Liver (tissue), 9 donors: ENCODE data around the gene CORO7. TPM values are rescaled to one million over a fixed set of nuclear protein-coding genes. Genes with fewer than 3 reads are reported as not detected.

ENCODE experiments used
- DNase-seq: peaks from one replicate; pipeline ENCODE4 v3.0.0-alpha.2; 2017; ENCODE audit warnings: low spot score
- H3K27ac ChIP-seq, 2 donors: one replicate each; pipeline ENCODE4 v1.7.0; 2013; ENCODE audit warnings: inconsistent platforms in 2 of 2, low read length in 2 of 2, control low read depth in 1 of 2, low read depth in 1 of 2, mild to moderate bottlenecking in 1 of 2
- H3K27me3 ChIP-seq, 4 donors: one replicate each; pipeline versions ENCODE4 v1.6.1 to v1.7.0; 2013; ENCODE audit warnings: low read length in 3 of 4, inconsistent platforms in 1 of 4, mild to moderate bottlenecking in 1 of 4, moderate library complexity in 1 of 4; ENCODE audit not compliant: control insufficient read depth in 4 of 4, insufficient read depth in 4 of 4
- H3K36me3 ChIP-seq, 4 donors: one replicate each; pipeline versions ENCODE4 v1.6.1 to v1.7.0; 2013; ENCODE audit warnings: low read length in 3 of 4, mild to moderate bottlenecking in 3 of 4, low read depth in 1 of 4, moderate library complexity in 1 of 4; ENCODE audit not compliant: control insufficient read depth in 4 of 4, insufficient read depth in 3 of 4
- H3K4me1 ChIP-seq, 4 donors: one replicate each; pipeline versions ENCODE4 v1.6.1 to v1.7.0; 2013; ENCODE audit warnings: low read length in 3 of 4, mild to moderate bottlenecking in 3 of 4, moderate library complexity in 1 of 4; ENCODE audit not compliant: control insufficient read depth in 4 of 4, insufficient read depth in 4 of 4
- H3K4me3 ChIP-seq, 3 donors: one replicate each; pipeline versions ENCODE4 v1.6.1 to v1.7.0; 2013; ENCODE audit warnings: low read length in 3 of 3, control low read depth in 1 of 3, low read depth in 1 of 3, mild to moderate bottlenecking in 1 of 3
- H3K9ac ChIP-seq, 2 donors: one replicate each; pipeline ENCODE4 v1.7.0; 2013; ENCODE audit warnings: low read length in 2 of 2, mild to moderate bottlenecking in 2 of 2, moderate library complexity in 2 of 2, control low read depth in 1 of 2, low read depth in 1 of 2
- H3K9me3 ChIP-seq, 4 donors: one replicate each; pipeline versions ENCODE4 v1.6.1 to v1.7.0; 2013; ENCODE audit warnings: low read length in 3 of 4; ENCODE audit not compliant: control insufficient read depth in 4 of 4
- ATF3 ChIP-seq: IDR thresholded peaks from 2 replicates; pipeline ENCODE4 v1.6.1; 2016; ENCODE audit warnings: antibody characterized with exemption
- CTCF ChIP-seq: fragments of 150-350 bp; IDR thresholded peaks from 2 replicates; pipeline ENCODE4 v1.5.1; 2017; ENCODE audit warnings: improper control_type of control experiment, low read depth, low read length; ENCODE audit not compliant: missing input control
- EGR1 ChIP-seq, 2 donors: IDR thresholded peaks; 2 replicates each; pipeline ENCODE4 v1.6.1; 2016 to 2018; ENCODE audit warnings: antibody characterized with exemption in 2 of 2, low read depth in 2 of 2
- FOXA1 ChIP-seq: IDR thresholded peaks from 2 replicates; pipeline ENCODE4 v1.6.1; 2016; ENCODE audit warnings: antibody characterized with exemption
- FOXA2 ChIP-seq: IDR thresholded peaks from 2 replicates; pipeline ENCODE4 v1.6.1; 2016; ENCODE audit warnings: antibody characterized with exemption
- GABPA ChIP-seq, 2 donors: IDR thresholded peaks in 1 of 2; conservative IDR thresholded peaks in 1 of 2; 2 replicates each; pipeline ENCODE4 v1.6.1; 2016; ENCODE audit warnings: antibody characterized with exemption in 2 of 2, mild to moderate bottlenecking in 1 of 2, moderate library complexity in 1 of 2
- HNF4A ChIP-seq, 2 donors: conservative IDR thresholded peaks; 2 replicates each; pipeline ENCODE4 v1.6.1; 2016; ENCODE audit warnings: antibody characterized with exemption in 2 of 2, mild to moderate bottlenecking in 2 of 2
- HNF4G ChIP-seq: IDR thresholded peaks from 2 replicates; pipeline ENCODE4 v1.6.1; 2016; ENCODE audit warnings: antibody characterized with exemption
- JUND ChIP-seq, 2 donors: IDR thresholded peaks; 2 replicates each; pipeline ENCODE4 v1.6.1; 2016; ENCODE audit warnings: antibody characterized with exemption in 2 of 2
- MAX ChIP-seq: IDR thresholded peaks from 2 replicates; pipeline ENCODE4 v1.6.1; 2016; ENCODE audit warnings: antibody characterized with exemption
- NR2F2 ChIP-seq: IDR thresholded peaks from 2 replicates; pipeline ENCODE4 v1.6.1; 2016; ENCODE audit warnings: antibody characterized with exemption
- RAD21 ChIP-seq, 2 donors: IDR thresholded peaks; 2 replicates each; pipeline ENCODE4 v1.6.1; 2016; ENCODE audit warnings: antibody characterized with exemption in 2 of 2, mild to moderate bottlenecking in 2 of 2
- REST ChIP-seq: IDR thresholded peaks from 2 replicates; pipeline ENCODE4 v1.6.1; 2016; ENCODE audit warnings: antibody characterized with exemption, mild to moderate bottlenecking
- RXRA ChIP-seq, 2 donors: IDR thresholded peaks; 2 replicates each; pipeline ENCODE4 v1.6.1; 2017 to 2018; ENCODE audit warnings: antibody characterized with exemption in 2 of 2, mild to moderate bottlenecking in 1 of 2
- SP1 ChIP-seq: IDR thresholded peaks from 2 replicates; pipeline ENCODE4 v1.6.1; 2018; ENCODE audit warnings: antibody characterized with exemption, mild to moderate bottlenecking
- TAF1 ChIP-seq: conservative IDR thresholded peaks from 2 replicates; pipeline ENCODE4 v1.6.1; 2016; ENCODE audit warnings: antibody characterized with exemption, mild to moderate bottlenecking
- YY1 ChIP-seq: IDR thresholded peaks from 2 replicates; pipeline ENCODE4 v1.6.1; 2016; ENCODE audit warnings: antibody characterized with exemption, mild to moderate bottlenecking
- ZBTB33 ChIP-seq: IDR thresholded peaks from 2 replicates; pipeline ENCODE4 v1.6.1; 2016; ENCODE audit warnings: antibody characterized with exemption
- WGBS: extraction: QIAGEN DNeasy Blood & Tissue Kit; methylation state at CpG from one replicate; pipeline ENCODE4 v1.1.7; 2013; 5-methylcytosine and 5-hydroxymethylcytosine counted together
- polyA plus RNA-seq, 2 donors: library from polyadenylated mRNA; stranded (reverse) in 1 of 2; unstranded in 1 of 2; fragments of 200-250 nt in 1 of 2; fragments of >200 nt in 1 of 2; fragmentation: Nextera tagmentation in 1 of 2; extraction: Ambion mirVana in 1 of 2; gene quantifications; one replicate each; pipeline versions ENCODE4 v1.2.1 to v1.2.3, GENCODE V29; 2013 to 2015
- total RNA-seq, 2 donors: library from RNA; depleted of rRNA; stranded (reverse); fragments of >200 nt; gene quantifications; one replicate each; pipeline ENCODE4 v1.2.3, GENCODE V29; 2014
- donor health status: healthy.
- donor health status: healthy.
- donor health status: healthy.
- donor health status: healthy.
- donor health status: healthy.

The CORO7 gene
- total and polyA plus RNA-seq, 4 donors = 7.3 to 21.5 (median 13.0) TPM

GRCh38 chr16:4376893-4377572 lies 39.4 kb downstream of the CORO7 start:
- 48% methylated on average over 27 of the region's 27 CpGs for WGBS
- Histone ChIP-seq H3K4me3 (peak overlapping the region in 1 of 3 donors; percentile 0), H3K9me3 (no peaks in the 10 kb centered on the region), H3K36me3 (peaks cover 0 to 12% (median 4%) of the 10 kb centered on the region in 4 donors), H3K27me3 (no peaks in the 10 kb centered on the region), H3K27ac (peak overlapping the region; percentile 87 to 95), H3K9ac (no peak overlapping the region), H3K4me1 (peaks cover 22 to 80% (median 59%) of the 10 kb centered on the region in 4 donors)
- DNase-seq = no peak
- no peak for TF ChIP-seq GABPA (IDR thresholded peaks at IDR 0.05 in 1 of 2, conservative IDR thresholded peaks at IDR 0.05 in 1 of 2)

GRCh38 chr16:4376126-4376892 lies 40.1 kb downstream of the CORO7 start:
- peak overlapping the region in 1 of 3 donors; percentile 19 for H3K4me3 ChIP-seq
- TF ChIP-seq SP1 = peak; percentile 50
- TF ChIP-seq CTCF = no peak
- TF ChIP-seq FOXA1 = no peak
- TF ChIP-seq HNF4G = no peak
- peak; percentile 64 for TF ChIP-seq HNF4A (conservative IDR thresholded peaks at IDR 0.05)
- no peak for TF ChIP-seq EGR1 (IDR thresholded peaks at IDR 0.05; ENCODE audit: low read depth in 2 of 2)
- TF ChIP-seq ATF3 = no peak
- TF ChIP-seq FOXA2 = no peak
- TF ChIP-seq REST = no peak
- TF ChIP-seq JUND (IDR thresholded peaks at IDR 0.05) = no peak
- no peak for TF ChIP-seq YY1
- TF ChIP-seq TAF1 = no peak
- peak in 1 of 2 donors; percentile 27 for TF ChIP-seq RAD21 (IDR thresholded peaks at IDR 0.05)
- no peak for TF ChIP-seq GABPA (IDR thresholded peaks at IDR 0.05 in 1 of 2, conservative IDR thresholded peaks at IDR 0.05 in 1 of 2)
- TF ChIP-seq ZBTB33 = no peak
- TF ChIP-seq RXRA (IDR thresholded peaks at IDR 0.05) = peak in 1 of 2 donors; percentile 56
- TF ChIP-seq NR2F2 = peak; percentile 78
- TF ChIP-seq MAX = no peak
- no peaks in the 10 kb centered on the region for H3K9me3 ChIP-seq
- no peak for DNase-seq
- peaks cover 0 to 5% (median 2%) of the 10 kb centered on the region in 4 donors for H3K36me3 ChIP-seq
- 34% methylated on average over 31 of the region's 31 CpGs for WGBS
- no peaks in the 10 kb centered on the region for H3K27me3 ChIP-seq
- peaks cover 22 to 81% (median 59%) of the 10 kb centered on the region in 4 donors for H3K4me1 ChIP-seq
- H3K9ac ChIP-seq = peak overlapping the region; percentile 48 to 70
- H3K27ac ChIP-seq = peak overlapping the region; percentile 87 to 95
